Measurements from ENCODE around the gene JPH2. TPM values are rescaled to one million over a fixed set of nuclear protein-coding genes. Genes with fewer than 3 reads are reported as not detected.

Gene JPH2
- total RNA-seq, 1 donor from 2014 or later: 11.3 TPM

GRCh38 chr20:44187772-44188709, 1.1 kb upstream of the JPH2 start:
- DNase-seq: no peak

- no peak for DNase-seq
These were observed 324 bp downstream of the JPH2 start for GRCh38 chr20:44186674-44187053.

GRCh38 chr20:44186201-44186600, 787 bp downstream of the JPH2 start:
- no peak for DNase-seq

GRCh38 chr20:44185574-44185973, 1.4 kb downstream of the JPH2 start:
- DNase-seq: no peak

GRCh38 chr20:44183282-44183681, 3.7 kb downstream of the JPH2 start:
- DNase-seq: no peak

- DNase-seq: no peak
These were observed 4.1 kb downstream of the JPH2 start for GRCh38 chr20:44182863-44183262.

GRCh38 chr20:44182135-44182765, 4.7 kb downstream of the JPH2 start:
- no peak for DNase-seq

GRCh38 chr20:44181611-44182010, 5.4 kb downstream of the JPH2 start:
- DNase-seq: no peak

GRCh38 chr20:44180814-44181213, 6.2 kb downstream of the JPH2 start:
- no peak for DNase-seq

- no peak for DNase-seq
These were observed 10.0 kb downstream of the JPH2 start for GRCh38 chr20:44176833-44177534.

- no peak for DNase-seq
These were observed 11.8 kb downstream of the JPH2 start for GRCh38 chr20:44174996-44175765.

GRCh38 chr20:44173846-44174245, 13.1 kb downstream of the JPH2 start:
- DNase-seq: no peak

GRCh38 chr20:44173116-44173515, 13.9 kb downstream of the JPH2 start:
- no peak for DNase-seq

- DNase-seq: no peak
These were observed 14.4 kb downstream of the JPH2 start for GRCh38 chr20:44172572-44172950.

- DNase-seq: no peak
These were observed 15.0 kb downstream of the JPH2 start for GRCh38 chr20:44171775-44172571.

- no peak for DNase-seq
These were observed 16.1 kb downstream of the JPH2 start for GRCh38 chr20:44170816-44171410.

GRCh38 chr20:44167736-44168135, 19.3 kb downstream of the JPH2 start:
- DNase-seq: no peak

- no peak for DNase-seq
These were observed 20.5 kb downstream of the JPH2 start for GRCh38 chr20:44166477-44166876.

GRCh38 chr20:44166008-44166407, 21.0 kb downstream of the JPH2 start:
- DNase-seq: no peak

- DNase-seq: no peak
These were observed 26.9 kb downstream of the JPH2 start for GRCh38 chr20:44160133-44160532.

GRCh38 chr20:44159711-44160110, 27.3 kb downstream of the JPH2 start:
- DNase-seq: no peak

All from skin of body (tissue), 2 donors.